SK-N-SH (cell line): Measurements from ENCODE around the gene CPLANE2. TPM values are rescaled to one million over a fixed set of nuclear protein-coding genes. Genes with fewer than 3 reads are reported as not detected.

Experiments used
- CTCF ChIA-PET: fragments of 300-600, 350-600 bp; formaldehyde crosslinking; extraction: SDS; loops from one replicate; lab custom pipeline; 2021; lab: Yijun Ruan, JAX
- POLR2A ChIA-PET: fragments of 350-600 bp; sonication (Branson Sonifier 250); formaldehyde crosslinking; extraction: SDS; loops from one replicate; lab custom pipeline; 2020; ENCODE audit warnings: antibody characterized with exemption, inconsistent platforms; lab: Yijun Ruan, JAX
- DNase-seq: peaks from one replicate; pipeline ENCODE4 v3.0.0; 2012
- H2AFZ ChIP-seq: fragments of 200-600 bp; sonication (generic); 2 replicates; pipeline ENCODE4 v1.8.1; 2016; ENCODE audit warnings: antibody characterized with exemption, mild to moderate bottlenecking, low read depth
- H3F3A ChIP-seq: fragments of 200-600 bp; sonication (generic); replicated peaks from 2 replicates; pipeline ENCODE3; 2016; ENCODE audit warnings: antibody characterized with exemption, mild to moderate bottlenecking; ENCODE audit not compliant: insufficient read depth
- H3K27ac ChIP-seq, 2 experiments: fragments of 200-500 bp in 1 of 2; fragments of 200-600 bp in 1 of 2; sonication (Bioruptor generic) in 1 of 2; sonication (generic), shearing (Covaris generic) in 1 of 2; 2 replicates each; pipeline versions ENCODE4 v1.5.1 to v1.6.1; 2014 to 2016; ENCODE audit warnings: low read depth in 2 of 2, inconsistent platforms in 1 of 2, low read length in 1 of 2, mild to moderate bottlenecking in 1 of 2, mixed read lengths in 1 of 2
- H3K27me3 ChIP-seq: fragments of 200-600 bp; sonication (generic), shearing (Covaris generic); 2 replicates; pipeline ENCODE4 v1.6.1; 2016; ENCODE audit warnings: mixed run types; ENCODE audit not compliant: insufficient read depth
- H3K36me3 ChIP-seq, 2 experiments: fragments of 200-500 bp in 1 of 2; fragments of 200-600 bp in 1 of 2; sonication (Bioruptor generic) in 1 of 2; sonication (generic) in 1 of 2; replicated peaks in 1 of 2; 2 replicates each; pipeline versions ENCODE3 to v1.5.1; 2014 to 2016; ENCODE audit warnings: low read length in 1 of 2, mild to moderate bottlenecking in 1 of 2; ENCODE audit not compliant: insufficient read depth in 2 of 2, control insufficient read depth in 1 of 2
- H3K4me1 ChIP-seq, 2 experiments: fragments of 200-500 bp in 1 of 2; fragments of 200-600 bp in 1 of 2; sonication (Bioruptor generic) in 1 of 2; sonication (generic), shearing (Covaris generic) in 1 of 2; 2 replicates each; pipeline versions ENCODE4 v1.5.1 to v1.6.1; 2014 to 2016; ENCODE audit warnings: low read depth in 1 of 2, low read length in 1 of 2, mixed run types in 1 of 2; ENCODE audit not compliant: insufficient read depth in 2 of 2, control insufficient read depth in 1 of 2
- H3K4me2 ChIP-seq: fragments of 200-600 bp; sonication (generic), shearing (Covaris generic); 2 replicates; pipeline ENCODE4 v1.6.1; 2017; ENCODE audit warnings: mixed run types
- H3K4me3 ChIP-seq, 2 experiments: fragments of 200-500 bp in 1 of 2; fragments of 200-600 bp in 1 of 2; sonication (Bioruptor generic) in 1 of 2; sonication (generic), shearing (Covaris generic) in 1 of 2; 2 replicates each; pipeline versions ENCODE4 v1.5.1 to v1.8.1; 2014 to 2016; ENCODE audit warnings: low read depth in 2 of 2, inconsistent platforms in 1 of 2, low read length in 1 of 2, mild to moderate bottlenecking in 1 of 2, mixed read lengths in 1 of 2, moderate library complexity in 1 of 2
- H3K79me2 ChIP-seq: fragments of 200-600 bp; sonication (generic); 2 replicates; pipeline ENCODE4 v1.8.1; 2017; ENCODE audit warnings: mild to moderate bottlenecking; ENCODE audit not compliant: insufficient read depth
- H3K9ac ChIP-seq: fragments of 200-600 bp; sonication (generic); 2 replicates; pipeline ENCODE4 v1.6.1; 2017; ENCODE audit warnings: mixed run types
- H3K9me2 ChIP-seq: fragments of 200-600 bp; sonication (generic); 2 replicates; pipeline ENCODE4 v1.6.1; 2017; ENCODE audit warnings: mixed run types
- H3K9me3 ChIP-seq: fragments of 200-600 bp; sonication (generic); 2 replicates; pipeline ENCODE4 v1.6.1; 2017; ENCODE audit warnings: mixed run types, mild to moderate bottlenecking, moderate library complexity
- H4K20me1 ChIP-seq: fragments of 200-600 bp; sonication (generic); 2 replicates; pipeline ENCODE4 v1.6.1; 2017; ENCODE audit warnings: mild to moderate bottlenecking, mixed run types; ENCODE audit not compliant: insufficient read depth
- CTCF ChIP-seq: fragments of 200-600 bp; sonication (generic); IDR thresholded peaks from 2 replicates; pipeline ENCODE4 v1.6.1; 2017; ENCODE audit warnings: antibody characterized with exemption, mild to moderate bottlenecking, moderate library complexity
- EP300 ChIP-seq, 2 experiments: IDR thresholded peaks; 2 replicates each; pipeline versions ENCODE4 v1.4.0 to v1.6.1; 2012; ENCODE audit warnings: borderline replicate concordance in 1 of 2, low read depth in 1 of 2, low read length in 1 of 2
- IRF3 ChIP-seq: fragments of 150-350 bp; IDR thresholded peaks from 2 replicates; pipeline ENCODE4 v1.6.1; 2016; ENCODE audit warnings: mild to moderate bottlenecking, low read depth, low read length
- MAX ChIP-seq: IDR thresholded peaks from 2 replicates; pipeline ENCODE4 v1.4.0; 2012; ENCODE audit warnings: low read depth
- MXI1 ChIP-seq: IDR thresholded peaks from 2 replicates; pipeline ENCODE4 v1.6.1; 2012; ENCODE audit warnings: mild to moderate bottlenecking, low read depth, low read length, improper control_type of control experiment
- NFIC ChIP-seq: IDR thresholded peaks from 2 replicates; pipeline ENCODE4 v1.4.0; 2012; ENCODE audit warnings: borderline replicate concordance
- REST ChIP-seq: IDR thresholded peaks from 2 replicates; pipeline ENCODE4 v1.6.1; 2012; ENCODE audit warnings: mild to moderate bottlenecking, low read depth, low read length, moderate library complexity
- SMC3 ChIP-seq: IDR thresholded peaks from 2 replicates; pipeline ENCODE4 v1.6.1; 2012; ENCODE audit warnings: low read depth, low read length, improper control_type of control experiment
- TAF1 ChIP-seq: IDR thresholded peaks from 2 replicates; pipeline ENCODE4 v1.6.1; 2012; ENCODE audit warnings: low read depth, mild to moderate bottlenecking, low read length, moderate library complexity, borderline replicate concordance
- TCF12 ChIP-seq: IDR thresholded peaks from 2 replicates; pipeline ENCODE4 v1.4.0; 2012
- TEAD4 ChIP-seq: IDR thresholded peaks from 2 replicates; pipeline ENCODE4 v1.4.0; 2012; ENCODE audit warnings: mild to moderate bottlenecking, borderline replicate concordance; ENCODE audit not compliant: insufficient read depth
- USF1 ChIP-seq: IDR thresholded peaks from 2 replicates; pipeline ENCODE4 v1.4.0; 2012; ENCODE audit warnings: low read depth, borderline replicate concordance
- USF2 ChIP-seq: fragments of 150-350 bp; IDR thresholded peaks from 2 replicates; pipeline ENCODE4 v1.6.1; 2017; ENCODE audit warnings: antibody characterized with exemption, low read length, low read depth, borderline replicate concordance
- WGBS: methylation state at CpG from one replicate; pipeline ENCODE4 v1.1.6; 2017; ENCODE audit warnings: low lambda C conversion rate; 5-methylcytosine and 5-hydroxymethylcytosine counted together
- polyA plus RNA-seq, 3 experiments: library from polyadenylated mRNA; depleted of rRNA; stranded (reverse); fragments of >200 nt; gene quantifications; 2 replicates each; pipeline ENCODE4 v1.2.3, GENCODE V29; 2012

CPLANE2 gene
- polyA plus RNA-seq, 1 of the 3 experiments (the other 2 are of a cell fraction) = 8.6 TPM

GRCh38 chr1:16187748-16188401 lies 49.1 kb downstream of the CPLANE2 start (continued):
- no peak for TF ChIP-seq IRF3
- TF ChIP-seq MXI1 = no peak
- no peak for TF ChIP-seq USF1
- no peak for TF ChIP-seq TAF1
- peak; percentile 10; the same call in 1 of the 2 replicates for TF ChIP-seq TCF12
- no peak for TF ChIP-seq USF2
- peak; percentile 98 for TF ChIP-seq CTCF
- TF ChIP-seq NFIC = peak; percentile 36; the same call in 1 of the 2 replicates
- TF ChIP-seq SMC3 = peak; percentile 100

GRCh38 chr1:16186655-16187235 lies 50.2 kb downstream of the CPLANE2 start:
- 93% methylated on average over 8 of the region's 9 CpGs for WGBS
- POLR2A ChIA-PET = interaction anchor here (0.9 kb wide), 1 partner anchor 104 kb away, joined by 3 read pairs; no protein-coding TSS in a partner anchor
- H3K4me2 ChIP-seq = no peak overlapping the region

More at GRCh38 chr1:16186655-16187235, 50.2 kb downstream of the CPLANE2 start:
- Histone ChIP-seq H3K4me1 (peaks cover under 1 to 20% of the 10 kb centered on the region in 2 experiments; a peak in 2 of 4 replicates), H3K36me3 (no peaks in the 10 kb centered on the region), H3F3A (peaks cover 11% of the 10 kb centered on the region), H4K20me1 (no peaks in the 10 kb centered on the region), H3K9me3 (no peaks in the 10 kb centered on the region), H3K27ac (no peak overlapping the region), H3K9ac (no peak overlapping the region), H3K9me2 (no peaks in the 10 kb centered on the region), H3K4me3 (no peak overlapping the region), H2AFZ (no peak overlapping the region), H3K79me2 (no peaks in the 10 kb centered on the region), H3K27me3 (no peaks in the 10 kb centered on the region)
- no peak for DNase-seq
- no peak for TF ChIP-seq MAX
- TF ChIP-seq REST = no peak
- no peak for TF ChIP-seq EP300 (IDR thresholded peaks at IDR 0.05; ENCODE audit: borderline replicate concordance in 1 of 2, low read depth in 1 of 2, low read length in 1 of 2)
- TF ChIP-seq TEAD4 = no peak
- CTCF ChIA-PET = interaction anchor here (0.7 to 15.3 kb wide), 19 partner anchors 9 to 177 kb away, joined by 3 to 513 read pairs (median 3); partner anchors contain the start of gene FAM131C
